ENCODE results near the gene YRDC. TPM values are rescaled to one million over a fixed set of nuclear protein-coding genes. Genes with fewer than 3 reads are reported as not detected.

The YRDC gene
- 48.7 and 54.7 TPM in 2 replicates for total RNA-seq

GRCh38 chr1:37807555-37808368 is at the start of gene YRDC, which contains the start of gene C1orf122:
TSS of gene YRDC (minus strand) at chr1:37808208. CDS start at chr1:37808180, 28 bp downstream.
TSS of gene C1orf122 (plus strand) at chr1:37807790. CDS start at chr1:37808405, 615 bp downstream.
- TF ChIP-seq, protein P1, sequence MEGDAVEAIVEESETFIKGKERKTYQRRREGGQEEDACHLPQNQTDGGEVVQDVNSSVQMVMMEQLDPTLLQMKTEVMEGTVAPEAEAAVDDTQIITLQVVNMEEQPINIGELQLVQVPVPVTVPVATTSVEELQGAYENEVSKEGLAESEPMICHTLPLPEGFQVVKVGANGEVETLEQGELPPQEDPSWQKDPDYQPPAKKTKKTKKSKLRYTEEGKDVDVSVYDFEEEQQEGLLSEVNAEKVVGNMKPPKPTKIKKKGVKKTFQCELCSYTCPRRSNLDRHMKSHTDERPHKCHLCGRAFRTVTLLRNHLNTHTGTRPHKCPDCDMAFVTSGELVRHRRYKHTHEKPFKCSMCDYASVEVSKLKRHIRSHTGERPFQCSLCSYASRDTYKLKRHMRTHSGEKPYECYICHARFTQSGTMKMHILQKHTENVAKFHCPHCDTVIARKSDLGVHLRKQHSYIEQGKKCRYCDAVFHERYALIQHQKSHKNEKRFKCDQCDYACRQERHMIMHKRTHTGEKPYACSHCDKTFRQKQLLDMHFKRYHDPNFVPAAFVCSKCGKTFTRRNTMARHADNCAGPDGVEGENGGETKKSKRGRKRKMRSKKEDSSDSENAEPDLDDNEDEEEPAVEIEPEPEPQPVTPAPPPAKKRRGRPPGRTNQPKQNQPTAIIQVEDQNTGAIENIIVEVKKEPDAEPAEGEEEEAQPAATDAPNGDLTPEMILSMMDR (IDR thresholded peaks at IDR 0.05; ENCODE audit: insufficient read depth, low read length, poor library complexity, severe bottlenecking) = no peak
- no peaks in the 10 kb centered on the region for H3K27me3 ChIP-seq (ENCODE audit: control insufficient read depth, insufficient read depth, low read length)
- H3K36me3 ChIP-seq (ENCODE audit: control insufficient read depth, insufficient read depth, low read length) = peaks cover 3% of the 10 kb centered on the region
- H3K4me3 ChIP-seq (ENCODE audit: low read depth, low read length) = peak within 1 kb of the TSS; percentile 58
- peak; percentile 63 for DNase-seq (ENCODE audit: low read depth)

- Histone ChIP-seq H3K27me3 (ENCODE audit: control insufficient read depth, insufficient read depth, low read length) (no peaks in the 10 kb centered on the region), H3K4me3 (ENCODE audit: low read depth, low read length) (no peak overlapping the region), H3K36me3 (ENCODE audit: control insufficient read depth, insufficient read depth, low read length) (peaks cover 4% of the 10 kb centered on the region)
- no peak for DNase-seq (ENCODE audit: low read depth)
- TF ChIP-seq, protein P1 (IDR thresholded peaks at IDR 0.05; ENCODE audit: insufficient read depth, low read length, poor library complexity, severe bottlenecking) = no peak
Observed at GRCh38 chr1:37854406-37854805, 46.4 kb upstream of the YRDC start.

DNA sequence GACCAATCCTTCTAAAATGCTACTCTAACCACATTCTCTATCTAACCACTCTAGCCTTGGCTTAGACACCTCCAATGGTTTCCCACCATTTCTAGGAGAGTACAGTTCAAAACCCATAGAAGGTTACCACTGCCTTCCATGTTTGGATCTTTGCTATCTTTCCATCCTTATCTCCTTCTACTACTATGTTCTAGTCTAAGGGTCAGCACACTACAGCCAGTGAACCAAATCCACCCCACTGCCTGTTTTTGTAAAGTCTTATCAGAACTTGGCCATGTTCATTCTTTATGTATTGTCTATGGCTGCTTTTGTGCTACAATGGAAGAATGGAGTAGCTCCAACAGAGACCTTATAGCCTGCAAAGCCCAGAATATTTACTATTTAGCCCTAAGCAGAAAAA is 45.1 kb upstream of the YRDC start:
- peaks cover 4% of the 10 kb centered on the region for H3K36me3 ChIP-seq (ENCODE audit: control insufficient read depth, insufficient read depth, low read length)
- no peaks in the 10 kb centered on the region for H3K27me3 ChIP-seq (ENCODE audit: control insufficient read depth, insufficient read depth, low read length)
- DNase-seq (ENCODE audit: low read depth) = no peak
- no peak overlapping the region for H3K4me3 ChIP-seq (ENCODE audit: low read depth, low read length)
- TF ChIP-seq, protein P1 (IDR thresholded peaks at IDR 0.05; ENCODE audit: insufficient read depth, low read length, poor library complexity, severe bottlenecking) = no peak

DNA sequence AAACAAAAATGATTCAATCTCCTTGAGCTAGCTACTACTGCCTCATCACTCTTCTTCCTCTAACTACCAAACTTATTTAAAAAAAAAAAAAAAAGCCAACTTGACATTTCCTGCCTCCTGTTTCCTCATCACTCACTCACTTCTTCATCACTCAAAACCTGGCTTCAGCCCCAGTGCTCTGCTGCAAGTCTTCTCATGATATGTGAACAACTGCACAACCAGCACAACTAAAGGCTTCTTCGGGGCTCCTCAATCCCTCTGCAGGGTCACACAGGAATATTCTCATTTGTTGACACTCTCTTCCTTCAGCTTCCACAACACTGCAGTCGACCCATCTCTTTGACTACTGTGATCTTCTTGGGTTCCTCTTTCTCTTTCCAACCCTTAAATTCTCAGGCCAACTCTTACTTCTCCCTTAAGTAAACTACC is 43.8 kb upstream of the YRDC start:
- H3K27me3 ChIP-seq (ENCODE audit: control insufficient read depth, insufficient read depth, low read length) = no peaks in the 10 kb centered on the region
- H3K36me3 ChIP-seq (ENCODE audit: control insufficient read depth, insufficient read depth, low read length) = peaks cover 1% of the 10 kb centered on the region
- TF ChIP-seq, protein P1 (IDR thresholded peaks at IDR 0.05; ENCODE audit: insufficient read depth, low read length, poor library complexity, severe bottlenecking) = no peak
- DNase-seq (ENCODE audit: low read depth) = no peak
- no peak overlapping the region for H3K4me3 ChIP-seq (ENCODE audit: low read depth, low read length)

- no peak for DNase-seq (ENCODE audit: low read depth)
- peaks cover 1% of the 10 kb centered on the region for H3K36me3 ChIP-seq (ENCODE audit: control insufficient read depth, insufficient read depth, low read length)
- TF ChIP-seq, protein P1 (IDR thresholded peaks at IDR 0.05; ENCODE audit: insufficient read depth, low read length, poor library complexity, severe bottlenecking) = no peak
- H3K4me3 ChIP-seq (ENCODE audit: low read depth, low read length) = no peak overlapping the region
- H3K27me3 ChIP-seq (ENCODE audit: control insufficient read depth, insufficient read depth, low read length) = no peaks in the 10 kb centered on the region
Observed at GRCh38 chr1:37851262-37851661, 43.3 kb upstream of the YRDC start.
